IMR-90 (cell line): ENCODE data around the gene TFEB. TPM values are rescaled to one million over a fixed set of nuclear protein-coding genes. Genes with fewer than 3 reads are reported as not detected.

Experiments used
- ATAC-seq: fragments of 200-7000 bp; cut with Tn5 transposase; 2 replicates; pipeline ENCODE4 v1.9.1; 2020; ENCODE audit warnings: low read depth, mild to moderate bottlenecking, moderate library complexity
- BruUV-seq: library from RNA; stranded (reverse); fragments of 400-500 nt; replicated peaks from 2 replicates; lab custom pipeline; 2021; lab: Mats Ljungman, UMichigan
- CTCF ChIA-PET: fragments of 300-600 bp; formaldehyde crosslinking; extraction: SDS; loops from one replicate; lab custom pipeline; 2021; ENCODE audit warnings: antibody characterized with exemption; lab: Yijun Ruan, JAX
- POLR2A ChIA-PET: fragments of 300-600 bp; sonication (Branson Sonifier 250); formaldehyde crosslinking; loops from one replicate; lab custom pipeline; 2022; ENCODE audit warnings: antibody characterized with exemption; ENCODE audit not compliant: unreplicated experiment; lab: Charles Lee
- DNase-seq: peaks from one replicate; pipeline ENCODE4 v3.0.0; 2013
- H2AFZ ChIP-seq: replicated peaks from 2 replicates; pipeline ENCODE3; 2013; ENCODE audit warnings: low read length, mild to moderate bottlenecking; ENCODE audit not compliant: poor library complexity
- H2AK5ac ChIP-seq: 2 replicates; pipeline ENCODE4 v1.6.1; 2013; ENCODE audit warnings: low read depth, low read length, inconsistent platforms
- H2AK9ac ChIP-seq: replicated peaks from 2 replicates; pipeline ENCODE3; 2013; ENCODE audit warnings: mild to moderate bottlenecking, low read depth, low read length, moderate library complexity; ENCODE audit not compliant: poor library complexity
- H2BK120ac ChIP-seq: 2 replicates; pipeline ENCODE4 v1.6.1; 2013; ENCODE audit warnings: low read depth, low read length, inconsistent platforms
- H2BK15ac ChIP-seq: 3 replicates; pipeline ENCODE4 v1.6.1; 2013; ENCODE audit warnings: low read depth, low read length, inconsistent platforms
- H2BK20ac ChIP-seq: 2 replicates; pipeline ENCODE4 v1.6.1; 2013; ENCODE audit warnings: low read depth, mild to moderate bottlenecking, inconsistent platforms, low read length, moderate library complexity
- H2BK5ac ChIP-seq: 2 replicates; pipeline ENCODE4 v1.6.1; 2013; ENCODE audit warnings: mild to moderate bottlenecking, low read depth, low read length, inconsistent platforms; ENCODE audit not compliant: poor library complexity, severe bottlenecking
- H3K14ac ChIP-seq: replicated peaks from 2 replicates; pipeline ENCODE4 v1.6.1; 2013; ENCODE audit warnings: low read depth, low read length, inconsistent platforms
- H3K18ac ChIP-seq: 2 replicates; pipeline ENCODE4 v1.6.1; 2013; ENCODE audit warnings: low read depth, low read length, control low read depth
- H3K23ac ChIP-seq: 2 replicates; pipeline ENCODE4 v1.6.1; 2013; ENCODE audit warnings: low read depth, low read length, inconsistent platforms
- H3K27ac ChIP-seq: 2 replicates; pipeline ENCODE4 v1.5.1; 2013; ENCODE audit warnings: mild to moderate bottlenecking, control low read depth, low read length; ENCODE audit not compliant: insufficient read depth
- H3K27me3 ChIP-seq: 2 replicates; pipeline ENCODE4 v1.6.1; 2013; ENCODE audit warnings: low read length; ENCODE audit not compliant: control insufficient read depth, insufficient read depth
- H3K36me3 ChIP-seq: 2 replicates; pipeline ENCODE4 v1.6.1; 2013; ENCODE audit warnings: low read length, mixed read lengths; ENCODE audit not compliant: control insufficient read depth, insufficient read depth
- H3K4ac ChIP-seq: 2 replicates; pipeline ENCODE4 v1.6.1; 2013; ENCODE audit warnings: low read depth, low read length, inconsistent platforms
- H3K4me1 ChIP-seq: 2 replicates; pipeline ENCODE4 v1.6.1; 2013; ENCODE audit warnings: low read length, mixed read lengths; ENCODE audit not compliant: control insufficient read depth, insufficient read depth
- H3K4me2 ChIP-seq: 2 replicates; pipeline ENCODE4 v1.6.1; 2013; ENCODE audit warnings: low read depth, mild to moderate bottlenecking, control low read depth, low read length, moderate library complexity
- H3K4me3 ChIP-seq: 2 replicates; pipeline ENCODE4 v1.5.1; 2013; ENCODE audit warnings: low read depth, mild to moderate bottlenecking, control low read depth, low read length, moderate library complexity; ENCODE audit not compliant: insufficient read depth
- H3K56ac ChIP-seq: 2 replicates; pipeline ENCODE4 v1.6.1; 2013; ENCODE audit warnings: low read length, inconsistent platforms; ENCODE audit not compliant: insufficient read depth; ENCODE audit errors: extremely low read depth
- H3K79me1 ChIP-seq, 2 experiments: 2 replicates each; pipeline ENCODE4 v1.6.1; 2013; ENCODE audit warnings: low read length in 2 of 2, inconsistent platforms in 1 of 2, low read depth in 1 of 2
- H3K9ac ChIP-seq: 2 replicates; pipeline ENCODE4 v1.6.1; 2013; ENCODE audit warnings: low read depth, low read length, control low read depth
- H3K9me1 ChIP-seq: 2 replicates; pipeline ENCODE4 v1.6.1; 2013; ENCODE audit warnings: low read length, inconsistent platforms; ENCODE audit not compliant: insufficient read depth
- H3K9me3 ChIP-seq: 2 replicates; pipeline ENCODE4 v1.6.1; 2013; ENCODE audit warnings: low read length; ENCODE audit not compliant: control insufficient read depth, insufficient read depth
- H4K20me1 ChIP-seq: 2 replicates; pipeline ENCODE4 v1.6.1; 2013; ENCODE audit warnings: low read length, inconsistent platforms; ENCODE audit not compliant: insufficient read depth
- H4K5ac ChIP-seq: 2 replicates; pipeline ENCODE4 v1.6.1; 2013; ENCODE audit warnings: mild to moderate bottlenecking, low read depth, low read length, control low read depth
- H4K8ac ChIP-seq, 2 experiments: 2 replicates each; pipeline ENCODE4 v1.6.1; 2013; ENCODE audit warnings: low read depth in 2 of 2, low read length in 2 of 2, control low read depth in 1 of 2, inconsistent platforms in 1 of 2
- H4K91ac ChIP-seq: 2 replicates; pipeline ENCODE4 v1.6.1; 2013; ENCODE audit warnings: low read depth, low read length, inconsistent platforms; ENCODE audit not compliant: insufficient read depth
- SMC3 ChIP-seq: fragments of 150-350 bp; IDR thresholded peaks from 2 replicates; pipeline ENCODE4 v1.6.1; 2016; ENCODE audit warnings: low read depth, mild to moderate bottlenecking, antibody characterized with exemption, low read length, moderate library complexity
- WGBS, 2 experiments: methylation state at CpG; one replicate each; pipeline versions ENCODE4 v1.1.5 to v1.1.7; 2013; ENCODE audit warnings: missing lambda C conversion rate in 2 of 2; ENCODE audit not compliant: insufficient read length in 1 of 2; ENCODE audit errors: extremely low coverage in 2 of 2; 5-methylcytosine and 5-hydroxymethylcytosine counted together
- dilution Hi-C: fragments of 300-500 bp; cut with HindIII; formaldehyde crosslinking; loops from one replicate; pipeline ENCODE4 v1.14.3; 2018; ENCODE audit warnings: low sequenced_read_pairs; ENCODE audit not compliant: unreplicated experiment
- in situ Hi-C: fragments of 300-500 bp; cut with MboI; formaldehyde crosslinking; loops from 3 replicates; pipeline ENCODE4 v1.14.3; 2019; ENCODE audit warnings: low sequenced_read_pairs, inconsistent platforms, mixed read lengths
- intact Hi-C: fragments of 100-400 bp; cut with micrococcal nuclease; formaldehyde crosslinking; loops from 2 replicates; pipeline ENCODE4 v1.10.0; 2022
- polyA plus RNA-seq, 3 experiments: library from polyadenylated mRNA; depleted of rRNA; stranded (reverse); fragments of >200 nt; gene quantifications; 2 replicates each; pipeline ENCODE4 v1.2.3, GENCODE V29; 2012; ENCODE audit warnings: low replicate concordance in 1 of 3
- total RNA-seq: library from RNA; depleted of rRNA; stranded (reverse); fragments of >200 nt; gene quantifications from 2 replicates; pipeline ENCODE4 v1.2.3, GENCODE V29; 2012
- TF ChIP-seq, protein P1 (sequence below): fragments of 150-350 bp; IDR thresholded peaks from 2 replicates; pipeline ENCODE4 v1.6.1; 2016; ENCODE audit warnings: low read depth, mild to moderate bottlenecking, low read length, moderate library complexity, borderline replicate concordance

The TFEB gene
- total and polyA plus RNA-seq, 2 of the 4 experiments (the other 2 are of a cell fraction) = 4.5 to 4.9 TPM

DNA sequence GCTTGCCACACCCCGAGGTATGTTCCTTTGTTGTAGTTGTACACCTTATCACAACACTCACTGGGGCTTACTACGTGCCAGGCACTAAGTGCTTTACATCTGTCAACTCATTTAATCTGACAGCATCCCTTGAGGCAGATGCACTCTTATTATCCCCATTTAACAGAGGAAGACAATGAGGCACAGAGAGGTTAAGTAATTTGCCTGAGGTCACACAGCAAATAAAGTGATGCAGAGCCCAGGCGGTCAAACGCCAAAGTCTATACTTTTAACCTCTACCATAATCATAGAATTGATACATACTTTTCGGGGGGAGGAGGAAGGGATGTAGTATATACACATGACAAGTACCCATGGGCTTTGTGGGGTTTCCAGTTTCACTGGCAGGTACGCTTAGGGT, 59.4 kb downstream of the TFEB start:
- Histone ChIP-seq H2BK20ac (no peak overlapping the region), H2BK15ac (no peak overlapping the region), H3K9ac (no peak overlapping the region), H3K79me1 (no peaks in the 10 kb centered on the region), H3K9me1 (no peaks in the 10 kb centered on the region; the same call in 1 of the 2 replicates), H3K23ac (no peak overlapping the region), H2AK9ac (no peak overlapping the region), H3K4me1 (no peaks in the 10 kb centered on the region), H4K20me1 (no peaks in the 10 kb centered on the region), H2AK5ac (no peak overlapping the region), H2BK120ac (no peak overlapping the region), H3K36me3 (no peaks in the 10 kb centered on the region), H4K91ac (no peak overlapping the region), H3K9me3 (no peaks in the 10 kb centered on the region), H4K8ac (no peak overlapping the region), H3K56ac (no peak overlapping the region), H3K27ac (no peak overlapping the region), H3K14ac (no peak overlapping the region), H3K27me3 (peaks cover 39% of the 10 kb centered on the region), H4K5ac (no peak overlapping the region), H3K4me2 (no peak overlapping the region), H3K18ac (no peak overlapping the region), H3K4me3 (no peak overlapping the region), H2AFZ (no peak overlapping the region), H2BK5ac (no peak overlapping the region), H3K4ac (no peak overlapping the region)
- in situ Hi-C loops (no loop called here), intact Hi-C loops (no loop called here), dilution Hi-C loops (no loop called here)
- CTCF ChIA-PET = no interaction called here
- no peak for ATAC-seq
- BruUV-seq = no TSS peak
- TF ChIP-seq SMC3 = no peak
- TF ChIP-seq, protein P1, sequence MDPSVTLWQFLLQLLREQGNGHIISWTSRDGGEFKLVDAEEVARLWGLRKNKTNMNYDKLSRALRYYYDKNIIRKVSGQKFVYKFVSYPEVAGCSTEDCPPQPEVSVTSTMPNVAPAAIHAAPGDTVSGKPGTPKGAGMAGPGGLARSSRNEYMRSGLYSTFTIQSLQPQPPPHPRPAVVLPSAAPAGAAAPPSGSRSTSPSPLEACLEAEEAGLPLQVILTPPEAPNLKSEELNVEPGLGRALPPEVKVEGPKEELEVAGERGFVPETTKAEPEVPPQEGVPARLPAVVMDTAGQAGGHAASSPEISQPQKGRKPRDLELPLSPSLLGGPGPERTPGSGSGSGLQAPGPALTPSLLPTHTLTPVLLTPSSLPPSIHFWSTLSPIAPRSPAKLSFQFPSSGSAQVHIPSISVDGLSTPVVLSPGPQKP = no peak
- 80% methylated on average over 1 of the region's 6 CpGs; no CpG with 5 or more reads in 1 of the 2 experiments for WGBS, 2 experiments
- no peak for DNase-seq
- POLR2A ChIA-PET = no interaction called here
